GM12864 (cell line): ENCODE measurements around the gene GOLGA3.
A peak's percentile ranks its signal among the peaks of the same experiment; 100 is the strongest.

Source experiments
- DNase-seq: peaks from one replicate; pipeline ENCODE4 v3.0.0-alpha.2; 2011; ENCODE audit warnings: low read depth
- H3K4me3 ChIP-seq: 2 replicates; pipeline ENCODE4 v1.5.1; 2011; ENCODE audit warnings: mild to moderate bottlenecking, low read depth, low read length, control low read depth
- TF ChIP-seq, protein P1 (sequence below): IDR thresholded peaks from 2 replicates; pipeline ENCODE4 v1.5.1; 2011; ENCODE audit warnings: low read depth, mild to moderate bottlenecking, moderate library complexity, low read length, control low read depth, inconsistent platforms; ENCODE audit errors: missing control alignments

GOLGA3 gene

DNA sequence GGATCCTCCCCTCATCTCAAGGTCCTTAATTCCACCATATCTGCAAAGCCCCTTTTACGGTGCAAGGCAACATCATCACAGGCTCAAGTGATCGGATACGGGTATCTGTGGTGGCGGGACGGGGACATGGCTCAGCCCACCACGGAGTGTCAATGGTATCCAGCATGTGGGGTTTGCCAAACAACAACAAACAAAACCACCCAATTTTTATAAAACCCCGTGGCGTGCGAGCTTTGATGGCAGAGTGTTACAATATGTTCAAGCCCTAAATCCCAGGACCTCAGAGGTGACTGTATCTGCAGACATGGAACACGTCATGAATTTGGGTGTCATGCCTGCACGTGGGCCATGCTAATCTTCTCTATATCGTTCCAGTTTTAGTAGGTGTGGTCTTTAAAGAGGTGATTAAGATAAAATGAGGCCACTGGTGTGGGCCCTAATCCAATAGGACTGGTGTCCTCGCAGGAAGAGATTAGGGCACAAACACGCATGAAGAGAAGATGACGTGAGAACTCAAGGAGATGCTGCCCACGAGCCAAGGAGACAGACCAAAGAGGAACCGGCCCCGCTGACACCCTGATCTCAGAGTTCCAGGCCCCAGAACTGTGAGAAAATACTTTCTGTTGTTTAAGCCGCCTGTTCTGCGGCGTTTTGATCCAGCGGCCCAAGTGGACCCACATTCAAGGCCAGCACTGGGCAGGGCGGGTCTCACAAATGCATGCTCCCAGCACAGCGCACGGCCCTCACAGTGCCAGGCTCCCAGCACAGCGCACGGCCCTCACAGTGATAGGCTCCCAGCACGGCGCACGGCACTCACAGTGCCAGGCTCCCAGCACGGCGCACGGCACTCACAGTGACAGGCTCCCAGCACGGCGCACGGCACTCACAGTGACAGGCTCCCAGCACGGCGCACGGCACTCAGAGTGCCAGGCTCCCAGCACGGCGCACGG is 6.7 kb upstream of the GOLGA3 start:
- TF ChIP-seq, protein P1, sequence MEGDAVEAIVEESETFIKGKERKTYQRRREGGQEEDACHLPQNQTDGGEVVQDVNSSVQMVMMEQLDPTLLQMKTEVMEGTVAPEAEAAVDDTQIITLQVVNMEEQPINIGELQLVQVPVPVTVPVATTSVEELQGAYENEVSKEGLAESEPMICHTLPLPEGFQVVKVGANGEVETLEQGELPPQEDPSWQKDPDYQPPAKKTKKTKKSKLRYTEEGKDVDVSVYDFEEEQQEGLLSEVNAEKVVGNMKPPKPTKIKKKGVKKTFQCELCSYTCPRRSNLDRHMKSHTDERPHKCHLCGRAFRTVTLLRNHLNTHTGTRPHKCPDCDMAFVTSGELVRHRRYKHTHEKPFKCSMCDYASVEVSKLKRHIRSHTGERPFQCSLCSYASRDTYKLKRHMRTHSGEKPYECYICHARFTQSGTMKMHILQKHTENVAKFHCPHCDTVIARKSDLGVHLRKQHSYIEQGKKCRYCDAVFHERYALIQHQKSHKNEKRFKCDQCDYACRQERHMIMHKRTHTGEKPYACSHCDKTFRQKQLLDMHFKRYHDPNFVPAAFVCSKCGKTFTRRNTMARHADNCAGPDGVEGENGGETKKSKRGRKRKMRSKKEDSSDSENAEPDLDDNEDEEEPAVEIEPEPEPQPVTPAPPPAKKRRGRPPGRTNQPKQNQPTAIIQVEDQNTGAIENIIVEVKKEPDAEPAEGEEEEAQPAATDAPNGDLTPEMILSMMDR: no peak
- no peak for DNase-seq
- H3K4me3 ChIP-seq: no peak overlapping the region

DNA sequence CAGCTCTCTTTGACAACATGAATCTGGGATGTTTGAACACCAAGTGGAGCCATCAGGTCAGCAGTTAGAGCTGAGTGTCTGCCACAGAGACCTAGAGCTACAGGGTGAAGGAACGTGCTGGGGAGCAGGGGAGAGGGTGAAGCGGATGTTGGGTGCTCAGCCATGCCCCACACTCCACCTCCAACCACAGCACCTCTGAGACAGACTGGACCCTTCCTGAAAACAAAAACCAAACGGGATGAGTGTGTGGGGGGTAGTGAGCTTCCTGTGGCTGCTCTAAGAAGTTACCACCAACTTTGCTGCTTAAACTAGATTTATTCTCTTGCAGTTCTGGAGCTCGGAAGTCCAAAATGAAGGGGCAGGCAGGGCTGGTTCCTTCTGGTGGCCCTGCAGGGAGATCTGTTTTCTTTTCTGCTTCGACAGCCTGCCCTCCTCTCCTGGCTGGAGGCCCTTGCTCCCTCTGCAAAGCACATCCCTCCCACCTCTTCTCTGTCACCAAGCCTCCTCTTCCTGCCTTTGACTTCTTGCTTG is 5.6 kb upstream of the GOLGA3 start:
- TF ChIP-seq, protein P1: no peak
- DNase-seq: no peak
- H3K4me3 ChIP-seq: no peak overlapping the region

DNA sequence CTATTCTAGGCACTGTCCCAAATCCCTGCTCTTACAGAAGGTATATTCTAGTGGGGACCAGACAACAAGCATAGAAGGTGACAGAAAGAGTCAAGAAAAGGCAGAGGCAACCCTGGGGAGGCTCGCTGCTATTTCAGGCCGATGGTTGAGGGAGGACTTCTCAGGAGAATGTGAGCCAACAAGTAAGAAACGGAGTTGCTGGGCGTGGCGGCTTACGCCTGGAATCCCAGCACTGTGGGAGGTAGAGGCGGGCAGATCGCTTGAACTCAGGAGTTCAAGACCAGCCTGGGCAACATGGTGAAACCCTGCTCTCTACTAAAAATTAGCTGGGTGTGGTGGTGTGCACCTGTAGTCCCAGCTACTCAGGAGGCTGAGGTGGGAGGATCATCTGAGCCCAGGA is 4.7 kb upstream of the GOLGA3 start:
- H3K4me3 ChIP-seq: no peak overlapping the region
- no peak for DNase-seq
- TF ChIP-seq, protein P1: no peak

DNA sequence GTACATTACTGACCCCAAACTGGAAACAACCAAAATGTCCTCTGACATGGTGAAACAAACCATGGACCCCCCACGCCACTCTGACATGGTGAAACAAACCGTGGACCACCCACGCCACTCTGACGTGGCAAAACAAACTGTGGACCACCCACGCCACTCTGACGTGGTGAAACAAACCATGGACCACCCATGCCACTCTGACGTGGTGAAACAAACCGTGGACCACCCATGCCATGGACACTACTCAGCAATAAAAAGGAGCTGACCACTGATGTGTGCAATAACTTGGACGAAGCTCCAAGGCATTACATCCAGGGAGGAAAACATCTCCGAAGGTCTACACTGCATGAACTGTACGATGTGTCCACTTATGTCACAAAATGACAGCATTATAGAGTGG is 3.1 kb upstream of the GOLGA3 start:
- no peak for DNase-seq
- TF ChIP-seq, protein P1: no peak
- H3K4me3 ChIP-seq: no peak overlapping the region

DNA sequence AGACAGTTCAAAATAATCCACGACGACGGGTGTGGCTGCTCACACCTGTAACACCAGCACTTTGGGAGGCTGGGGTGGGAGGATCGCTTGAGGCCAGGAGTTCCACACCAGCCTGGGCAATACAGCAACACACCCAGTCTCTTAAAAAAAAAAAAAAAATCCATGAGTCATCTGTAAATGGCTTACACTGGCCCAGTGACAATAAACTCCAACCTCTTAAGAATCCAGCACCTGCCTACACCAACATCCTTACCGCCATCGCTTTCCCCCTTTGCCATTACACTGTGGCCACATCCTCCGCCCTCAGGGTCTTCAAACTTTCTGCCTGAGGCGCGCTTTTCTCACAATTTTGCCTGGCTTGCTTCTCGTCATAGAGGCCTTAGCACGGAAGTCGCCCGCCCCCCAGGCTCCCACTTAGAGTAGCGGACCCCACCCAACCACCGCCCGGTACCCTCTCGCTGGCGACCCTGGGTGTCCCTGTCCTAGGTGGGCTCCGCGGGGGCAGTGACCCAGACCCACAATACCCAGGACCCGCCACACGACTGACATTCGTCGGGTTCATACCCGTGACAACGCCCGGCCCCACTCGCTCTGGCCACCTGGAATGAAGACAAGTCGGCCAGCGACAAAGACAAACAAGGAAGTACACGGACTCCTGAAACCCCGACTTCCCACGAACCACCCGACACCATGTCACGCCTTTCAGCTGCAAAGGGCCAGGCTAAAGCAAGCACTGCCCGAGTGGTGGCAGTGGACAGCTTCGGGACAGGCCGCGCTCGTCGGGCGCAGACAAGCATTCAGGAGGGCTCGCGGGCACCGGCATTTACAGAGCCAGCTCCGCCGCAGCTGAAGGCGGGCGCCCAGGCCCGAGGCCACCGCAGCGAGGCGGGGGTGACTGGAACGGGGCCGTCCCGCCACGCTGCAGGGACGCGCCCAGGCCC is 636 bp downstream of the GOLGA3 start:
- peak overlapping the region; percentile 78 for H3K4me3 ChIP-seq
- DNase-seq: no peak
- TF ChIP-seq, protein P1: no peak

DNA sequence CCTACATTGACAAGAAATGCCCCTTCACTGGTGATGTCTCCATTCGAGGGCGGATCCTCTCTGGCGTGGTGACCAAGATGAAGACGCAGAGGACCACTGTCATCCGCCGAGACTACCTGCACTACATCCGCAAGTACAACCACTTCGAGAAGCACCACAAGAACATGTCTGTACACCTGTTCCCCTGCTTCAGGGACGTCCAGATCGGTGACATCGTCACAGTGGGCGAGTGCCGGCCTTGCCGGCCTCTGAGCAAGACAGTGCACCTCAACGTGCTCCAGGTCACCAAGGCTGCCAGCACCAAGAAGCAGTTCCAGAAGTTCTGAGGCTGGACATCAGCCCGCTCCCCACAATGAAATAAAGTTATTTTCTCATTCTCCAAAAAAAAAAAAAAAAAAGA is 2.8 kb downstream of the GOLGA3 start:
- H3K4me3 ChIP-seq: no peak overlapping the region
- no peak for DNase-seq
- TF ChIP-seq, protein P1: no peak
